ENCODE measurements around the gene PLEKHD1. TPM values are rescaled to one million over a fixed set of nuclear protein-coding genes. Genes with fewer than 3 reads are reported as not detected.
A peak's percentile ranks its signal among the peaks of the same experiment; 100 is the strongest.

PLEKHD1 gene
- total RNA-seq, 2 experiments from 2014 or later: 0.09 to 0.19 TPM

DNA sequence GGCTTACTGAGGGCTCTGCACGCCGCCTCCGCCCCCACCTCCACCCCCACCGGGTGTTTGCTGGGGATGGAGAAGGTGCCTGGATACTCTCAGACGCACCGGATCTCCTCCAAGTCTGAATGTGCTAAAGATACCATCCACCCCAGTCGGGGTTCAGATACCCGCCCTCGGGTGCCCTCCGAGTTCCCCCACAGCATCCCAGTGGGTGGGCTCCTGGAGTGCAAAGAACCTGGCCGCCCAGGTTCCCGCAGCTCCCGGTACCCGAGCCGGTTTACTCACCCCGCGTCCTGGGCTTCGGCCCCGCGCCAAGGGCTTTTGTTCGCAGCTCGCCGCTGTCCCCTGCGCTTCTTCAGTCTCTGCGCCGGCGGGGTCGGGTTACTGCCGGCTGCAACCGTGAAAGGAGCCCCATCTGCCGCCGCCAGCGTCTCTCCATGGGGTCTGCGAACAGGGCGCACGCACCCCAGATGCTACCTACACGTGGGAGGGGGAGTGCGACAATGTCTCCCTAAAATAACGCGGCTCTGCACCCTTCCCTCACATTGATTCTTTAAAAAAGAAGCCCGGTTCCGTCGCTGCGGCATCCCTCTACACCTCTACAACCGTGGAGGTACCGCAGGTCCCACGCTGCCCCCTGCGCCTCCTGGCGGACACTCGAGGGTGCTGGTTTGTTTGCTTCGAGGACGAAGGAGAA, 89.9 kb downstream of the PLEKHD1 start, which contains the start of gene CCDC177:
Gene CCDC177 (minus strand): TSS at position 609 of the 691 bp plus-strand sequence. CDS start 1,249 bp downstream, outside the sequence.
- intact Hi-C loops (cut with micrococcal nuclease; ENCODE audit: unreplicated experiment): loop anchor here (2.0 kb wide), 1 partner anchor 332 kb away; no protein-coding TSS in a partner anchor
- Histone ChIP-seq H3K4me1 (ENCODE audit: insufficient read depth, low read length, poor library complexity, severe bottlenecking) (no peaks in the 10 kb centered on the region), H3K4me3 (ENCODE audit: low read depth, low read length, poor library complexity, severe bottlenecking) (peak within 1 kb of the TSS; percentile 42), H3K9me3 (ENCODE audit: low read length) (no peaks in the 10 kb centered on the region), H3K79me2 (ENCODE audit: insufficient read depth, low read depth, low read length) (no peaks in the 10 kb centered on the region), H2AFZ (ENCODE audit: low read length) (no peak within 1 kb of the TSS), H3K9me2 (ENCODE audit: insufficient read depth, low read length) (no peaks in the 10 kb centered on the region), H3K4me2 (ENCODE audit: low read length) (peak within 1 kb of the TSS; percentile 55), H3K36me3 (ENCODE audit: insufficient read depth, low read length) (no peaks in the 10 kb centered on the region), H3K27ac (ENCODE audit: low read depth, low read length, poor library complexity, severe bottlenecking) (no peak within 1 kb of the TSS), H4K20me1 (ENCODE audit: insufficient read depth, low read length) (no peaks in the 10 kb centered on the region)
- DNase-seq (ENCODE audit: low spot score): peak; percentile 50
- ChIA-PET POLR2A (interaction anchor here (1.0 kb wide), 1 partner anchor 17 kb away, joined by 4 read pairs; no protein-coding TSS in a partner anchor), CTCF (ENCODE audit: unreplicated experiment) (no interaction called here)
- no TSS peak for BruUV-seq (replicated peaks)
- TF ChIP-seq CTCF (conservative IDR thresholded peaks at IDR 0.05; ENCODE audit: low read length) (peak; percentile 84), EZH2phosphoT487 (IDR thresholded peaks at IDR 0.05; ENCODE audit: borderline replicate concordance, low read depth, low read length) (no peak)

- no peak overlapping the region for H3K4me2 ChIP-seq (ENCODE audit: low read length)
- TF ChIP-seq EZH2phosphoT487 (IDR thresholded peaks at IDR 0.05; ENCODE audit: borderline replicate concordance, low read depth, low read length) (no peak), CTCF (conservative IDR thresholded peaks at IDR 0.05; ENCODE audit: low read length) (peak; percentile 28; the same call in 1 of the 2 replicates)
- H3K4me1 ChIP-seq (ENCODE audit: insufficient read depth, low read length, poor library complexity, severe bottlenecking): no peaks in the 10 kb centered on the region
- no TSS peak for BruUV-seq (replicated peaks)
- H3K27ac ChIP-seq (ENCODE audit: low read depth, low read length, poor library complexity, severe bottlenecking): no peak overlapping the region
- H3K9me3 ChIP-seq (ENCODE audit: low read length): no peaks in the 10 kb centered on the region
- ChIA-PET CTCF (ENCODE audit: unreplicated experiment) (no interaction called here), POLR2A (no interaction called here)
- intact Hi-C loops (cut with micrococcal nuclease; ENCODE audit: unreplicated experiment): loop anchor here (2.0 kb wide), 1 partner anchor 332 kb away; no protein-coding TSS in a partner anchor
- H2AFZ ChIP-seq (ENCODE audit: low read length): no peak overlapping the region
- no peak for DNase-seq (ENCODE audit: low spot score)
- no peaks in the 10 kb centered on the region for H3K79me2 ChIP-seq (ENCODE audit: insufficient read depth, low read depth, low read length)
- no peaks in the 10 kb centered on the region for H4K20me1 ChIP-seq (ENCODE audit: insufficient read depth, low read length)
- no peaks in the 10 kb centered on the region for H3K9me2 ChIP-seq (ENCODE audit: insufficient read depth, low read length)
- no peak overlapping the region for H3K4me3 ChIP-seq (ENCODE audit: low read depth, low read length, poor library complexity, severe bottlenecking)
- no peaks in the 10 kb centered on the region for H3K36me3 ChIP-seq (ENCODE audit: insufficient read depth, low read length)
Measured at GRCh38 chr14:69574954-69575295, 90.4 kb downstream of the PLEKHD1 start.

DNA sequence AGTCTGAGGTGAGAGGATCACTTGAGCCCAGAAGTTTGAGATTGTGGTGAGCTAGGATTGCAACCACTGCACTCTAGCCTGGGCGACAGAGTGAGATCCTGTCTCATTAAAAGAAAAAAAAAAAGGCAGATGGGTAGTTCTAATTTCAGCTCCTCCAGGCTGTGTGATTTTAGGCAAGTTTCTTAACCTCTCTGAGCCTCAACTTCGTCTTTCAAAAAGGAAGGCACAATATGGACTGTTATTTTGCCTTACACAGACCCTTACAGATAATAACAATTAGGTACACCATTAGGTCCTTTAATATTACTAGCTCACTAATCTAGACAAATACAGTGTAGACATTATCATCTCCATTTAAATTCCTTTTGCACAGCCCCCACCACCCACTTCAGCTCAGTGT, 94.9 kb downstream of the PLEKHD1 start:
- intact Hi-C loops (cut with micrococcal nuclease; ENCODE audit: unreplicated experiment): no loop called here
- BruUV-seq (replicated peaks): no TSS peak
- CTCF ChIA-PET (ENCODE audit: unreplicated experiment): interaction anchor here (0.6 to 0.7 kb wide), 2 partner anchors 133 to 182 kb away, joined by 3 read pairs; no protein-coding TSS in a partner anchor

More for the DNA sequence above, 94.9 kb downstream of the PLEKHD1 start:
- POLR2A ChIA-PET: interaction anchor here (0.7 to 1.4 kb wide), 2 partner anchors 18 to 24 kb away, joined by 3 to 4 read pairs; no protein-coding TSS in a partner anchor
- Histone ChIP-seq H3K4me3 (ENCODE audit: low read depth, low read length, poor library complexity, severe bottlenecking) (no peak overlapping the region), H3K9me2 (ENCODE audit: insufficient read depth, low read length) (no peaks in the 10 kb centered on the region), H3K4me1 (ENCODE audit: insufficient read depth, low read length, poor library complexity, severe bottlenecking) (peaks cover 7% of the 10 kb centered on the region), H4K20me1 (ENCODE audit: insufficient read depth, low read length) (no peaks in the 10 kb centered on the region), H3K9me3 (ENCODE audit: low read length) (no peaks in the 10 kb centered on the region), H3K36me3 (ENCODE audit: insufficient read depth, low read length) (no peaks in the 10 kb centered on the region), H3K27ac (ENCODE audit: low read depth, low read length, poor library complexity, severe bottlenecking) (no peak overlapping the region), H3K79me2 (ENCODE audit: insufficient read depth, low read depth, low read length) (no peaks in the 10 kb centered on the region), H2AFZ (ENCODE audit: low read length) (no peak overlapping the region), H3K4me2 (ENCODE audit: low read length) (no peak overlapping the region)
- DNase-seq (ENCODE audit: low spot score): no peak
- TF ChIP-seq CTCF (conservative IDR thresholded peaks at IDR 0.05; ENCODE audit: low read length): no peak
- no peak for TF ChIP-seq EZH2phosphoT487 (IDR thresholded peaks at IDR 0.05; ENCODE audit: borderline replicate concordance, low read depth, low read length)

Measured in OCI-LY7 (cell line).